Measurements from ENCODE around the gene MAPK10. TPM values are rescaled to one million over a fixed set of nuclear protein-coding genes. Genes with fewer than 3 reads are reported as not detected.

Gene MAPK10
- total RNA-seq, 1 experiment from 2014 or later: 6.8 TPM

GRCh38 chr4:86376850-86377249, 17.0 kb upstream of the MAPK10 start:
- intact Hi-C loops (cut with micrococcal nuclease; ENCODE audit: unreplicated experiment): no loop called here
- Histone ChIP-seq H3K4me3 (ENCODE audit: low read depth, low read length, poor library complexity, severe bottlenecking) (no peak overlapping the region), H3K9me3 (ENCODE audit: low read depth, low read length, poor library complexity, severe bottlenecking) (no peaks in the 10 kb centered on the region), H3K4me1 (ENCODE audit: insufficient read depth, low read length, poor library complexity, severe bottlenecking) (no peaks in the 10 kb centered on the region), H3K36me3 (ENCODE audit: insufficient read depth, low read length, poor library complexity, severe bottlenecking) (no peaks in the 10 kb centered on the region), H3K27me3 (replicated peaks; ENCODE audit: insufficient read depth, low read depth, low read length, poor library complexity) (no peaks in the 10 kb centered on the region), H3K27ac (ENCODE audit: low read depth, low read length, poor library complexity, severe bottlenecking) (no peak overlapping the region)
- DNase-seq (ENCODE audit: low spot score): no peak
- BruUV-seq (replicated peaks): no TSS peak
- no peak for TF ChIP-seq EZH2 (IDR thresholded peaks at IDR 0.05; ENCODE audit: borderline replicate concordance, low read depth, low read length, poor library complexity, severe bottlenecking)
- TF ChIP-seq, protein P1, sequence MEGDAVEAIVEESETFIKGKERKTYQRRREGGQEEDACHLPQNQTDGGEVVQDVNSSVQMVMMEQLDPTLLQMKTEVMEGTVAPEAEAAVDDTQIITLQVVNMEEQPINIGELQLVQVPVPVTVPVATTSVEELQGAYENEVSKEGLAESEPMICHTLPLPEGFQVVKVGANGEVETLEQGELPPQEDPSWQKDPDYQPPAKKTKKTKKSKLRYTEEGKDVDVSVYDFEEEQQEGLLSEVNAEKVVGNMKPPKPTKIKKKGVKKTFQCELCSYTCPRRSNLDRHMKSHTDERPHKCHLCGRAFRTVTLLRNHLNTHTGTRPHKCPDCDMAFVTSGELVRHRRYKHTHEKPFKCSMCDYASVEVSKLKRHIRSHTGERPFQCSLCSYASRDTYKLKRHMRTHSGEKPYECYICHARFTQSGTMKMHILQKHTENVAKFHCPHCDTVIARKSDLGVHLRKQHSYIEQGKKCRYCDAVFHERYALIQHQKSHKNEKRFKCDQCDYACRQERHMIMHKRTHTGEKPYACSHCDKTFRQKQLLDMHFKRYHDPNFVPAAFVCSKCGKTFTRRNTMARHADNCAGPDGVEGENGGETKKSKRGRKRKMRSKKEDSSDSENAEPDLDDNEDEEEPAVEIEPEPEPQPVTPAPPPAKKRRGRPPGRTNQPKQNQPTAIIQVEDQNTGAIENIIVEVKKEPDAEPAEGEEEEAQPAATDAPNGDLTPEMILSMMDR (conservative IDR thresholded peaks at IDR 0.05; ENCODE audit: low read depth, low read length): no peak
- POLR2A ChIA-PET (ENCODE audit: low non-redundant PET): no interaction called here
- CTCF ChIA-PET: no interaction called here

GRCh38 chr4:86368433-86368832, 8.6 kb upstream of the MAPK10 start:
- CTCF ChIA-PET: no interaction called here

GRCh38 chr4:86367577-86367976, 7.7 kb upstream of the MAPK10 start:
- BruUV-seq (replicated peaks): no TSS peak
- intact Hi-C loops (cut with micrococcal nuclease; ENCODE audit: unreplicated experiment): no loop called here
- CTCF ChIA-PET: no interaction called here
- no peak overlapping the region for H3K4me3 ChIP-seq (ENCODE audit: low read depth, low read length, poor library complexity, severe bottlenecking)
- H3K4me1 ChIP-seq (ENCODE audit: insufficient read depth, low read length, poor library complexity, severe bottlenecking): no peaks in the 10 kb centered on the region
- POLR2A ChIA-PET (ENCODE audit: low non-redundant PET): no interaction called here
- no peak overlapping the region for H3K27ac ChIP-seq (ENCODE audit: low read depth, low read length, poor library complexity, severe bottlenecking)
- no peak for DNase-seq (ENCODE audit: low spot score)
- H3K9me3 ChIP-seq (ENCODE audit: low read depth, low read length, poor library complexity, severe bottlenecking): no peaks in the 10 kb centered on the region
- H3K36me3 ChIP-seq (ENCODE audit: insufficient read depth, low read length, poor library complexity, severe bottlenecking): no peaks in the 10 kb centered on the region
- TF ChIP-seq, protein P1 (conservative IDR thresholded peaks at IDR 0.05; ENCODE audit: low read depth, low read length): no peak
- H3K27me3 ChIP-seq (replicated peaks; ENCODE audit: insufficient read depth, low read depth, low read length, poor library complexity): no peaks in the 10 kb centered on the region

More at GRCh38 chr4:86368433-86368832, 8.6 kb upstream of the MAPK10 start:
- intact Hi-C loops (cut with micrococcal nuclease; ENCODE audit: unreplicated experiment): no loop called here
- no peak overlapping the region for H3K27ac ChIP-seq (ENCODE audit: low read depth, low read length, poor library complexity, severe bottlenecking)
- H3K27me3 ChIP-seq (replicated peaks; ENCODE audit: insufficient read depth, low read depth, low read length, poor library complexity): no peaks in the 10 kb centered on the region
- no peaks in the 10 kb centered on the region for H3K4me1 ChIP-seq (ENCODE audit: insufficient read depth, low read length, poor library complexity, severe bottlenecking)
- no peaks in the 10 kb centered on the region for H3K9me3 ChIP-seq (ENCODE audit: low read depth, low read length, poor library complexity, severe bottlenecking)
- TF ChIP-seq, protein P1 (conservative IDR thresholded peaks at IDR 0.05; ENCODE audit: low read depth, low read length): no peak
- no peak for TF ChIP-seq EZH2 (IDR thresholded peaks at IDR 0.05; ENCODE audit: borderline replicate concordance, low read depth, low read length, poor library complexity, severe bottlenecking)
- POLR2A ChIA-PET (ENCODE audit: low non-redundant PET): no interaction called here
- H3K4me3 ChIP-seq (ENCODE audit: low read depth, low read length, poor library complexity, severe bottlenecking): no peak overlapping the region
- DNase-seq (ENCODE audit: low spot score): no peak
- no peaks in the 10 kb centered on the region for H3K36me3 ChIP-seq (ENCODE audit: insufficient read depth, low read length, poor library complexity, severe bottlenecking)
- BruUV-seq (replicated peaks): no TSS peak
